GM19043 (cell line): ENCODE data around the gene B4GALT5.

ENCODE experiments used
- ATAC-seq: cut with Tn5 transposase; IDR thresholded peaks from one replicate; pipeline ENCODE4 v1.9.1; 2021; ENCODE audit warnings: low read depth; ENCODE audit not compliant: unreplicated experiment

Gene B4GALT5

GRCh38 chr20:49704932-49705336 is 8.7 kb downstream of the B4GALT5 start:
- no peak for ATAC-seq

DNA sequence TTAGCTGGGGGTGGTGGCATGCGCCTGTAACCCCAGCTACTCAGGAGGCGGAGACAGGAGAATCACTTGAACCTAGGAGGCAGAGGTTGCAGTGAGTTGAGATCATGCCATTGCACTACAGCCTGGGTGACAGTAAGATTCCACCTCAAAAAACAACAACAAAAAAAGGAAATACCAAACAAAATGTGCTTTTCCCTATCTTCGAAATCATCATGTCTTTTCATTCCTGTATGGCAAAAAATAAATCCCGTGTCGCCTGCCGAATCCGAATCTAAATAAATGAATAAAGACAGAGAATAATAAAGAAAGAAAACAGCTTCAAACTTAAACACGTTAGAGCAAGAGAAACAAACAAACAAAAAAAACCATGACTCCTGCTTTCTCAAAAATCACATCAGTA is 11.8 kb downstream of the B4GALT5 start:
- no peak for ATAC-seq

- ATAC-seq, result no peak
Measured at GRCh38 chr20:49701241-49701790, 12.4 kb downstream of the B4GALT5 start.

GRCh38 chr20:49700411-49701185 is 13.1 kb downstream of the B4GALT5 start:
- no peak for ATAC-seq

- peak; percentile 77 for ATAC-seq
Measured at GRCh38 chr20:49699200-49699992, 14.3 kb downstream of the B4GALT5 start.

DNA sequence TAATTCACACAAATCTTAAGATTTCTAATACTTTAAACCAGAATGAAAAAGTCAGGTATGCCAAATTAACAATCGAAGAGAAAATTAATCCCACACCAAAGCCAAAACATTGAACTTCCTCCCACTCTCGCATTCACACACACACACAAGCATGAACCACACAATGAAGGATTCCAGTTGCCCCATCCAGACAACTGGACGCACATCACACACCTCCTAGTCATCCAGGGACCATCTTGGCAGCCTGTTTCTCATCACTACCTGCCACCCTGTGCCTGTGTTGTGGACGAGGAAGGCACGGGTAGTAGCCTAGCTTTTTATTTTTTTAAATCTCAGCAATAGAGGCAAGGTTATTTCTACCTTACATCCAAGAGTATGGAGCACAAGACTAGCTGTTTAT is 15.2 kb downstream of the B4GALT5 start:
- ATAC-seq, result no peak

GRCh38 chr20:49697071-49697470 is 16.6 kb downstream of the B4GALT5 start:
- no peak for ATAC-seq

DNA sequence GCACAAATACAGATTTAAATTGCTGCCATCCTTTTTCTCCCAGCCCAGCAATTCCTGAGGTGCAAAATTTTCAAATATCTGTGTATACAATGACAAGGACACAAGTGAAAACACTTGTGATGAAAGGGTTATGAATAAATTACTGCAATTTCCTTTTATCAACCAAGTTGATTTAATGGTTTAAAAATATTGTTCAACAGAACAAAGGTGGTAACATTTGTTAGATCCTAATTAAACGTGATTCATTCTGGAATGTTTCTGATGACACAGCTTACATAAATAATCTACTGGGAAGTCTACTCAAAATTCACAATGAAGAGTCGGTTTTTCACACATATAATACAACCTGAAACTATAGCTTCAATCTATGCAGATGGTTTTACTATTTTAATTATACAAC is 17.1 kb downstream of the B4GALT5 start:
- ATAC-seq, result no peak

- ATAC-seq, result no peak
Measured at GRCh38 chr20:49695830-49696229, 17.8 kb downstream of the B4GALT5 start.

DNA sequence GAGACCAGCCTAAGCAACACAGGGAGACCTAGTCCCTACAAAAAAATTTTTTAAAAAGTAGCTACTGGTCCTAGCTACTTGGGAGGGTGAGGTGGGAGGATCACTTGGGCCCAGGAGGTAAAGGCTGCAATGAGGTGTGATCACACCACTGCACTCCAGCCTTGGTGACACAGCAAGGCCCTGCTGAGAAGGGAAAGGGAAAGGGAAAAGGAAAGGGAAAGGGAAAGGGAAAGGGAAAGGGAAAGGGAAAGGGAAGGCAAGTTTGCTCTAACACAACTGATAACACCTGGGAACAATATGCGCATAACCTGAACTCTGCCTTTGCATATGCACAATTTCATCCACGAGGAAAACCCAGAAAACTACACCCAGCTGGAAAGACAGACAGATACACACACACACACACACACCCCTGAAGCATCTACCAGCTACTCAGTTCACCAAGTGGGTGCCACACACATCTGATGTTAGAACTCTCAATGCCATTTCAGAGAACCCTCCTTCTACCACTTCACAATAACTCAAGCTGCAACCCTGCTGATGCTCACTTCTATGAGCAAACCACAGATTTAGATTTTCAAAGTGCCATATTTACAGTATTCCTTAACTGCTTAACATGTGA is 19.1 kb downstream of the B4GALT5 start:
- no peak for ATAC-seq

DNA sequence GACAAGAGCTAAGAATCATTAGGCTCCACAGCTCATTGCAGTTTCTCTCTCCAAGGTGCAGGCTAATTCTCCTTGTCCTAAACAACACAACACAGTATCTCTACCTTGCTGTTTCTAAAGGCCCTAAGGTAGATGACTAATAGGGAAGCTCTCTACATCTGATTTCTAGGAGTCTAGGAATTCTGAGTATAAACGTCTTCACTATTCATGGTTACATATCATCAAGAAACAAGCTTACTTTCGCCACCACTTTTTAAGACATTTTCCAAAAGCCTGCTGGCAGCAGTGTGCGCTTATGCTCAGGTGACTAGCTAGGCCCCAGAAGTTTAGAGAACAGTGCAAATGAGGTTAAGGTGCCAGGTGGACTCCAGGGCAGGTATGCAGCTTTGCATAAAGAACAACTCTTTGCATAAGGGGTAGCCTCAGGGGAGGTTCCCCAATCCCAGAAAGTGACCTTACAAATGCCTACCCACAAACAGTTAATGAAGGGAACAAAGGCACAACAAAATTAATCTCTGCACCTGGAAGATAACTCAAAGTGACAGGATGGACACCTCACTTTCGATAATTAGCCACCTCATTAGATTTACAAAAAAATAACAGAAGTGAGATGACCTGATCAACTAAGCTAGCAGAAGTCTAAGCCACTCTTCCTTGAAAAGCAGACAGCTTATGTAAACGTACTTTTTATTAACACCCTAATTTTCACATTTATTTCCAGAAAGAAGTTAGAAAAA is 20.1 kb downstream of the B4GALT5 start:
- no peak for ATAC-seq

GRCh38 chr20:49692941-49693340 is 20.7 kb downstream of the B4GALT5 start:
- no peak for ATAC-seq

GRCh38 chr20:49691818-49692568 is 21.7 kb downstream of the B4GALT5 start:
- ATAC-seq, result no peak

DNA sequence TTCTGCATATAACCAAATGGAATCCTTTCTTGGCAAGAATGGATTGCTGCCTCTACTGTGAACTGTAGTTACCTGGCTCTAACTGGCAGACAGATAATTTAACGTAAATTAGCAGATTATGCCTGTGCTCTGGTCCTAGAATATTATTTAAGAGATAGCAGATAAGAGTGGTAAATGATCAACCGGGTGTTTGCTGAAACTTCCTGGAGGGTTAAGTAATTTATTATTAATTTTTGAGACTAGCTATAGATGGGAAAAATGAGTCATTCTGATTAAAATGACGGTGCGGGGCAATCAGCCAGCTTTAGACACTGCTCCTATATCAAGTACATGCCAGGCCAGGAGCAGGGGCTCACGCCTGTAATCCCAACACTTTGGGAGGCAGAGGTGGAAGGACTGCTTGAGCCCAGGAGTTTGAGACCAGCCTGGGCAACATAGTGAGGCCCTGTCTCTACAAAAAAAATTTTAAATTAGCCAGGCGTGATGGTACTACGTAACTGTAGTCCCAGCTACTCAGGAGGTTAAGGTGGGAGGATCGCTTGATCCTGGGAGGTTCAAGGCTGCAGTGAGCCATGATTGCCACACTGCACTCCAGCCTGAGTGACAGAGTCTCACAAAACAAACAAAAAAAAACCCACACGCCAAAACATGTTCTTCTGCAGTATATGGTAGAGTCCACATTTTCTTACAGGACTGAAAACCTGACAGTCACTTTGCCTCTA is 22.6 kb downstream of the B4GALT5 start:
- ATAC-seq, result no peak

DNA sequence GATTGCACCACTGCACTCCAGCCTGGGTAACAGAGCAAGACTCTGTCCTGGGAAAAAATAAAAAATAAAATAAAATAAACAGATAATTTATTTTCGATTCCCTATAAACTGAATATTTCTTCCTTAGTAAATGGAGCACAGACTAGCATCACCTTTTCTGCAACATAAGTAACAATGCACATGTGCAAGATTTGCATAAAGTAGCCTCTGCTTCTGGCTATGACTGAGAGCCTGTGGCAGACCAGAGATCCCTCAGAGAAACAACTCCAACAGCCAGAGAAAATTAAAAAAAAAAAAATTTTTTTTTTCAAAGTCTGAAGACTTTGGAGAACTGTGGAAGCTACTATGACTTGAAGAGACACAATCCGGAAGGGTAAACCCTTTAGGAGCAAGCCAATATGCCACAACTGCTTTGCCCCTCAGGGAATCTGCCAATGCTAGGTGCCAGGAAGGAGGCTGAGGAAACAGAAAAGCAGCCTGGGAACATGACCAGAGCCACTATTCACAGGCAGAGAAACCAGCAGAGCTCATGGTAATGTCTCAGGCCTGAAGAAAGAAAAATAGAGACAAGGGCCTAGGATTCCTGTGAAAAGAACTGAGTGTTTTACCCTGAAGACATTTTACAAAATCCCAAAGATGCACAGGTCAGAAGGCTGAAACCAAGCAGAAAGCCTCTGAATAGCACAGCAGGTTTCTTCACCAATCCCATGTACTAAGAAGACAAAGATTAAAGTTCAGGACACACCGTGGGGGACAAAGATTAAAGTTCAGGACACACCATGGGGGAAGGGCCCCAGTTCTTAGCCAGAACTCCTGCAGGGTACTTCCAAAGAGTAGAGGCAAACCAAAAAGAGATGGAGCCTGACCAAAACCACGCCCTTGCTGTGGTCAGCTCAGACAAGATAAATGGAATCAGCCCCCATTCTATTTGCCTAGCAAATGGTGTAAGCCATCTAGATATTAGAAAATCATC is 25.8 kb downstream of the B4GALT5 start:
- ATAC-seq, result no peak

- no peak for ATAC-seq
Measured at GRCh38 chr20:49685809-49686208, 27.9 kb downstream of the B4GALT5 start.

- peak; percentile 57 for ATAC-seq
Measured at GRCh38 chr20:49685161-49685601, 28.5 kb downstream of the B4GALT5 start.
